ENCODE results near the gene STAB1.

The STAB1 gene

DNA sequence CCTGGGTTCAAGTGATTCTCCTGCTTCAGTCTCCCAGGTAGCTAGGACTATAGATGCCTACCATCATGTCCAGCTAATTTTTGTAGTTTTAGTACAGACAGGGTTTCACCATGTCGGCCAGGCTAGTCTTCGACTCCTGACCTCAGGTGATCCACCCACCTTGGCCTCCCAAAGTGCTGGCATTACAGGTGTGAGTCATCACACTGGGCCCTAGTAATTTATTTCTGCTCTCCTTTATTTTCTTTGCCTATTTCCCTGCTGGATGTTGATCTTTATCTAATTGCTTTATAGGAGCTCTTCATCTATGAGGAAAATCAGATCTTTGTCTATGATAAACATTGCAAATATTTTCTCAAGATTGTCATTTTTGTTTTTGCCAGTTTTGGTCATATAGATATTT lies 72.9 kb downstream of the STAB1 start:
- no peaks in the 10 kb centered on the region for H3K27me3 Mint-ChIP-seq
- no peaks in the 10 kb centered on the region for H3K4me1 Mint-ChIP-seq
- no peak overlapping the region for H3K27ac Mint-ChIP-seq
- ATAC-seq = no peak
- no peaks in the 10 kb centered on the region for H3K9me3 Mint-ChIP-seq
- no peak overlapping the region for H3K4me3 Mint-ChIP-seq
- peaks cover 45% of the 10 kb centered on the region for H3K36me3 Mint-ChIP-seq

DNA sequence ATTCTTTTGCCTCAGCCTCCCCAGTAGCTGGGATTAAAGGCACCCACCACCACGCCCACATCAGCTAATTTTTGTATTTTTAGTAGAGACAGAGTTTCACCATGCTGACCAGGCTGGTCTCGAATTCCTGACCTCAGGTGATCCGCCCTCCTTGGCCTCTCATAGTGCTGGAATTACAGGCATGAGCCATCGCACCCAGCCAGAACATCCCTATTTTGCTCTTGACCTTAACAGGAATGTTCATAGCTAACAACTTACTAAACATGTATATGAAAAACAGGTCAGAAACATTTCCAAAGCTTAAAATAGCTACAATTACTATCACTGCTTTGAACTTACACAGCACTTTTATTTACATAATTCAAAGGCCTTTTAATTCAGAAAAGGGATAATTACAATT lies 74.9 kb downstream of the STAB1 start:
- Mint-ChIP-seq H3K9me3 (no peaks in the 10 kb centered on the region), H3K27ac (no peak overlapping the region), H3K36me3 (peaks cover 54% of the 10 kb centered on the region), H3K27me3 (no peaks in the 10 kb centered on the region), H3K4me3 (no peak overlapping the region), H3K4me1 (no peaks in the 10 kb centered on the region)
- no peak for ATAC-seq

GRCh38 chr3:52572221-52572620 lies 77.1 kb downstream of the STAB1 start:
- no peaks in the 10 kb centered on the region for H3K9me3 Mint-ChIP-seq
- no peak for ATAC-seq
- peaks cover 54% of the 10 kb centered on the region for H3K36me3 Mint-ChIP-seq
- no peak overlapping the region for H3K4me3 Mint-ChIP-seq
- H3K27me3 Mint-ChIP-seq = no peaks in the 10 kb centered on the region
- no peak overlapping the region for H3K27ac Mint-ChIP-seq
- H3K4me1 Mint-ChIP-seq = no peaks in the 10 kb centered on the region

Measured in stimulated activated memory B cell treated with anti-CD40 and anti-IgM and Interleukin-4, amounts not matched to agents 10 μg/mL and 1 μg/mL and 100 μg/mL, for 72 hours (primary cell).